ENCODE data around the gene BAIAP2. TPM values are rescaled to one million over a fixed set of nuclear protein-coding genes. Genes with fewer than 3 reads are reported as not detected.

Gene BAIAP2
- total and polyA plus RNA-seq, 2 of the 13 experiments (the other 11 are each of a cell fraction or from before 2014, with no cell fraction given): 22.5 to 24.0 TPM

GRCh38 chr17:81015136-81015535, 19.8 kb upstream of the BAIAP2 start:
- in situ Hi-C loops (cut with HindIII; ENCODE audit: extremely low pct_ligation_motif_present, low pct_unique_long_range_greater_than_20kb): no loop called here
- TF ChIP-seq, protein P1, sequence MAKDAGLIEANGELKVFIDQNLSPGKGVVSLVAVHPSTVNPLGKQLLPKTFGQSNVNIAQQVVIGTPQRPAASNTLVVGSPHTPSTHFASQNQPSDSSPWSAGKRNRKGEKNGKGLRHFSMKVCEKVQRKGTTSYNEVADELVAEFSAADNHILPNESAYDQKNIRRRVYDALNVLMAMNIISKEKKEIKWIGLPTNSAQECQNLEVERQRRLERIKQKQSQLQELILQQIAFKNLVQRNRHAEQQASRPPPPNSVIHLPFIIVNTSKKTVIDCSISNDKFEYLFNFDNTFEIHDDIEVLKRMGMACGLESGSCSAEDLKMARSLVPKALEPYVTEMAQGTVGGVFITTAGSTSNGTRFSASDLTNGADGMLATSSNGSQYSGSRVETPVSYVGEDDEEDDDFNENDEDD (CRISPR knock-in tag; IDR thresholded peaks at IDR 0.05; ENCODE audit: borderline replicate concordance): no peak
- TF ChIP-seq ZNF225 (CRISPR knock-in tag; IDR thresholded peaks at IDR 0.05) (no peak), MBD4 (IDR thresholded peaks at IDR 0.05; ENCODE audit: borderline replicate concordance, low read length) (no peak), POLR2A (IDR thresholded peaks at IDR 0.05; ENCODE audit: insufficient read depth in 1 of 2, low read depth in 2 of 2, low read length in 2 of 2) (no peak)
- TF ChIP-seq, protein P2, sequence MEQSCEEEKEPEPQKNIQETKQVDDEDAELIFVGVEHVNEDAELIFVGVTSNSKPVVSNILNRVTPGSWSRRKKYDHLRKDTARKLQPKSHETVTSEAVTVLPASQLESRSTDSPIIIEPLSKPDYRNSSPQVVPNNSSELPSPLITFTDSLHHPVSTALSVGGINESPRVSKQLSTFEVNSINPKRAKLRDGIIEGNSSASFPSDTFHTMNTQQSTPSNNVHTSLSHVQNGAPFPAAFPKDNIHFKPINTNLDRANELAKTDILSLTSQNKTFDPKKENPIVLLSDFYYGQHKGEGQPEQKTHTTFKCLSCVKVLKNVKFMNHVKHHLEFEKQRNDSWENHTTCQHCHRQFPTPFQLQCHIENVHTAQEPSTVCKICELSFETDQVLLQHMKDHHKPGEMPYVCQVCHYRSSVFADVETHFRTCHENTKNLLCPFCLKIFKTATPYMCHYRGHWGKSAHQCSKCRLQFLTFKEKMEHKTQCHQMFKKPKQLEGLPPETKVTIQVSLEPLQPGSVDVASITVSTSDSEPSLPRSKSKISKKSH (CRISPR knock-in tag; IDR thresholded peaks at IDR 0.05; ENCODE audit: borderline replicate concordance): no peak
- no peak for DNase-seq (ENCODE audit: low spot score)
- Histone ChIP-seq H3K4me3 (replicated peaks in 1 of 3; ENCODE audit: insufficient read depth in 1 of 3, low read depth in 2 of 3, low read length in 3 of 3) (no peak overlapping the region), H3K9ac (ENCODE audit: insufficient read depth, low read depth, low read length) (no peak overlapping the region), H3K9me3 (ENCODE audit: low read length) (peaks cover 9% of the 10 kb centered on the region), H3K36me3 (replicated peaks in 1 of 2; ENCODE audit: control insufficient read depth in 1 of 2, insufficient read depth in 2 of 2, low read length in 2 of 2) (no peaks in the 10 kb centered on the region), H3K79me2 (ENCODE audit: insufficient read depth, low read length) (no peaks in the 10 kb centered on the region), H3K27me3 (ENCODE audit: control insufficient read depth in 1 of 2, insufficient read depth in 2 of 2, low read length in 2 of 2) (peaks cover 0 to 37% of the 10 kb centered on the region in 2 experiments; a peak in 3 of 5 replicates), H3K4me1 (ENCODE audit: insufficient read depth, low read length) (peaks cover 49% of the 10 kb centered on the region), H4K20me1 (ENCODE audit: insufficient read depth, low read length) (no peaks in the 10 kb centered on the region), H2AFZ (ENCODE audit: low read length) (no peak overlapping the region), H3K4me2 (ENCODE audit: low read depth, low read length) (no peak overlapping the region), H3K27ac (ENCODE audit: extremely low read length, insufficient read depth, low read length) (no peak overlapping the region)
- POLR2A ChIA-PET: no interaction called here
- WGBS (ENCODE audit: low lambda C conversion rate): 42% methylated on average over 1 of the region's 1 CpG
- intact Hi-C loops (cut with micrococcal nuclease; ENCODE audit: unreplicated experiment): no loop called here
- no peak for FAIRE-seq
- CTCF ChIA-PET (ENCODE audit: low intra/inter-chr PET ratio, low total read pairs): no interaction called here
- no peak for ATAC-seq
- BruUV-seq (replicated peaks): no TSS peak

DNA sequence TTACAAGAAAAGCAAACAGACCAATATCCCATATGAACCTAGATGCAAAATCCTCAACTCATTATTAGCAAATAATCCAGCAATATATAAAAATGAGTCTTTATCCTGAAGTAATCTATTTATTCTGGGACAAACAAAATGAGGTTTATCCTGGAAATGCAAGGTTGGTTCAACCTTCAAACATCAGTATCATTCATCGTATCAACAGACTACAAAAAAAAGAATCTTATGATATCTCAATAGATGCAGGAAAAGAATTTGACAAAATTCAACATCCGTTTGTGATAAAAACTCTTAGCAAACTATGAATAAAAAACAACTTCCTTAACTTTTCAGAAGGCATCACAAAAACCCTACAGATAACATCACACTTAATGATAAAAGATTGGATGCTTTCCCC, 18.4 kb upstream of the BAIAP2 start:
- ATAC-seq: no peak
- in situ Hi-C loops (cut with HindIII; ENCODE audit: extremely low pct_ligation_motif_present, low pct_unique_long_range_greater_than_20kb): no loop called here
- no peak overlapping the region for H3K4me2 ChIP-seq (ENCODE audit: low read depth, low read length)
- no peak overlapping the region for H3K9ac ChIP-seq (ENCODE audit: insufficient read depth, low read depth, low read length)
- no peak for FAIRE-seq
- BruUV-seq (replicated peaks): no TSS peak
- DNase-seq (ENCODE audit: low spot score): no peak
- no peaks in the 10 kb centered on the region for H3K9me3 ChIP-seq (ENCODE audit: low read length)
- CTCF ChIA-PET (ENCODE audit: low intra/inter-chr PET ratio, low total read pairs): no interaction called here
- WGBS (ENCODE audit: low lambda C conversion rate): 60% methylated on average over 2 of the region's 2 CpGs
- no peak overlapping the region for H3K27ac ChIP-seq (ENCODE audit: extremely low read length, insufficient read depth, low read length)
- POLR2A ChIA-PET: no interaction called here
- intact Hi-C loops (cut with micrococcal nuclease; ENCODE audit: unreplicated experiment): no loop called here
- H2AFZ ChIP-seq (ENCODE audit: low read length): no peak overlapping the region
- H3K4me3 ChIP-seq (replicated peaks in 1 of 3; ENCODE audit: insufficient read depth in 1 of 3, low read depth in 2 of 3, low read length in 3 of 3): no peak overlapping the region
- peaks cover 62% of the 10 kb centered on the region for H3K4me1 ChIP-seq (ENCODE audit: insufficient read depth, low read length)
- peaks cover 0 to 37% of the 10 kb centered on the region in 2 experiments; a peak in 3 of 5 replicates for H3K27me3 ChIP-seq (ENCODE audit: control insufficient read depth in 1 of 2, insufficient read depth in 2 of 2, low read length in 2 of 2)
- H4K20me1 ChIP-seq (ENCODE audit: insufficient read depth, low read length): no peaks in the 10 kb centered on the region
- H3K79me2 ChIP-seq (ENCODE audit: insufficient read depth, low read length): no peaks in the 10 kb centered on the region
- H3K36me3 ChIP-seq (replicated peaks in 1 of 2; ENCODE audit: control insufficient read depth in 1 of 2, insufficient read depth in 2 of 2, low read length in 2 of 2): no peaks in the 10 kb centered on the region
- TF ChIP-seq ZNF207 (IDR thresholded peaks at IDR 0.05; ENCODE audit: borderline replicate concordance) (no peak), NFKB2 (CRISPR knock-in tag; IDR thresholded peaks at IDR 0.05; ENCODE audit: borderline replicate concordance) (no peak), BRCA1 (CRISPR knock-in tag; IDR thresholded peaks at IDR 0.05) (no peak), ZNF34 (CRISPR knock-in tag; IDR thresholded peaks at IDR 0.05; ENCODE audit: borderline replicate concordance) (no peak), NCOA2 (CRISPR knock-in tag; IDR thresholded peaks at IDR 0.05) (no peak), HES4 (CRISPR knock-in tag; IDR thresholded peaks at IDR 0.05; ENCODE audit: borderline replicate concordance) (no peak), SIN3A (IDR thresholded peaks at IDR 0.05; ENCODE audit: borderline replicate concordance, low read depth, low read length) (no peak), PHF8 (CRISPR knock-in tag; IDR thresholded peaks at IDR 0.05) (no peak)
